K562 (cell line): Measurements from ENCODE around the gene CNBD2. TPM values are rescaled to one million over a fixed set of nuclear protein-coding genes. Genes with fewer than 3 reads are reported as not detected.

Source experiments
- CBX3 ChIP-seq, 2 experiments: IDR thresholded peaks; 1 replicate in 1 of 2; 2 replicates in 1 of 2; pipeline ENCODE4 v1.6.1; 2012; ENCODE audit warnings: inconsistent platforms in 2 of 2, low read length in 2 of 2, borderline replicate concordance in 1 of 2, control low read depth in 1 of 2
- CUX1 ChIP-seq: fragments of 200-800 bp; sonication (Bioruptor generic); IDR thresholded peaks from 2 replicates; pipeline ENCODE4 v1.6.1; 2016; ENCODE audit warnings: missing genetic modification characterization, missing compliant biosample characterization
- DIDO1 ChIP-seq: fragments of 450-650 bp; IDR thresholded peaks from 2 replicates; pipeline ENCODE4 v1.6.1; 2016; ENCODE audit warnings: low read depth, missing biosample characterization, missing genetic modification characterization
- KAT8 ChIP-seq: fragments of 450-650 bp; IDR thresholded peaks from 2 replicates; pipeline ENCODE4 v1.6.1; 2016; ENCODE audit warnings: low read depth, mild to moderate bottlenecking
- KDM1A ChIP-seq, 2 experiments: fragments of 450-650 bp; IDR thresholded peaks; 2 replicates each; pipeline ENCODE4 v1.6.1; 2016; ENCODE audit warnings: mild to moderate bottlenecking in 2 of 2
- MEF2A ChIP-seq: IDR thresholded peaks from 2 replicates; pipeline ENCODE4 v1.6.1; 2011; ENCODE audit warnings: low read depth, mild to moderate bottlenecking, low read length, moderate library complexity; ENCODE audit not compliant: control insufficient read depth
- NR2F6 ChIP-seq: fragments of 450-650 bp; formaldehyde crosslinking; IDR thresholded peaks from 2 replicates; pipeline ENCODE4 v1.4.0; 2020; ENCODE audit warnings: mild to moderate bottlenecking
- PHB2 ChIP-seq: fragments of 450-650 bp; IDR thresholded peaks from 2 replicates; pipeline ENCODE4 v1.6.1; 2017; ENCODE audit warnings: low read depth
- SRSF3 ChIP-seq: fragments of 200-400 bp; formaldehyde crosslinking; IDR thresholded peaks from 2 replicates; pipeline ENCODE4 v1.6.1; 2016; ENCODE audit warnings: mild to moderate bottlenecking, low read length, moderate library complexity; ENCODE audit not compliant: insufficient read depth
- ZC3H8 ChIP-seq: fragments of 450-650 bp; IDR thresholded peaks from 2 replicates; pipeline ENCODE4 v1.6.1; 2017
- ZFP36 ChIP-seq: fragments of 150-350 bp; IDR thresholded peaks from 2 replicates; pipeline ENCODE4 v1.6.1; 2018; ENCODE audit warnings: low read length, low read depth; ENCODE audit not compliant: partially characterized antibody
- ZNF12 ChIP-seq: sonication (generic); formaldehyde crosslinking; IDR thresholded peaks from 2 replicates; pipeline ENCODE4 v1.4.0; 2020; ENCODE audit warnings: mild to moderate bottlenecking, missing genetic modification reagents
- ZNF699 ChIP-seq: fragments of 250-450 bp; sonication (Bioruptor Pico); IDR thresholded peaks from 2 replicates; pipeline ENCODE4 v1.8.0; 2021; ENCODE audit warnings: mild to moderate bottlenecking, moderate library complexity; ENCODE audit not compliant: insufficient replicate concordance
- ZZZ3 ChIP-seq: fragments of 450-650 bp; IDR thresholded peaks from 2 replicates; pipeline ENCODE4 v1.6.1; 2016; ENCODE audit warnings: antibody characterized with exemption, mild to moderate bottlenecking, moderate library complexity
- polyA plus RNA-seq, 8 experiments: library from polyadenylated mRNA; depleted of rRNA in 4 of 8; stranded (reverse) in 5 of 8; unstranded in 3 of 8; fragments of >200 nt; fragmentation: Nextera tagmentation in 2 of 8; fragmentation: Illumina TruSeq in 1 of 8; extraction: Ambion mirVana in 2 of 8; extraction: Trizol in 1 of 8; gene quantifications; 2 replicates each; pipeline versions ENCODE4 v1.2.1 to v1.2.3, GENCODE V29; 2011 to 2014; ENCODE audit warnings: inconsistent platforms in 1 of 8, missing spikeins in 1 of 8
- total RNA-seq, 7 experiments: library from RNA; depleted of rRNA in 6 of 7; stranded (reverse); fragments of >200 nt in 6 of 7; fragmentation: Illumina TruSeq in 2 of 7; extraction: Trizol in 2 of 7; gene quantifications; 2 replicates each; pipeline versions ENCODE4 v1.2.1 to v1.2.3, GENCODE V29; 2011 to 2021; ENCODE audit warnings: low replicate concordance in 1 of 7
- TF ChIP-seq, protein P1 (sequence below): fragments of 250-450 bp; sonication (Bioruptor Pico); IDR thresholded peaks from 2 replicates; pipeline ENCODE4 v1.4.0; 2020
- TF ChIP-seq, protein P2 (sequence below), 2 experiments: fragments of 450-650 bp in 1 of 2; sonication (generic) in 1 of 2; formaldehyde crosslinking in 1 of 2; IDR thresholded peaks in 1 of 2; conservative IDR thresholded peaks in 1 of 2; 2 replicates each; pipeline versions ENCODE4 v1.6.1 to v1.8.1; 2016 to 2023; ENCODE audit warnings: mild to moderate bottlenecking in 2 of 2, moderate library complexity in 2 of 2, inconsistent platforms in 1 of 2, missing genetic modification reagents in 1 of 2
- TF ChIP-seq, protein P3 (sequence below), 3 experiments: fragments of 200-800 bp in 1 of 3; sonication (Bioruptor generic) in 1 of 3; sonication (generic) in 1 of 3; formaldehyde crosslinking in 1 of 3; IDR thresholded peaks; 2 replicates each; pipeline versions ENCODE4 v1.6.1 to v1.8.0; 2016 to 2022; ENCODE audit warnings: mild to moderate bottlenecking in 2 of 3, missing compliant biosample characterization in 2 of 3, missing genetic modification characterization in 2 of 3, missing genetic modification reagents in 1 of 3

Gene CNBD2
- total and polyA plus RNA-seq, 9 of the 15 experiments (the other 6 are each of a cell fraction or from before 2014, with no cell fraction given): 3.2 to 17.5 (median 5.3) TPM

DNA sequence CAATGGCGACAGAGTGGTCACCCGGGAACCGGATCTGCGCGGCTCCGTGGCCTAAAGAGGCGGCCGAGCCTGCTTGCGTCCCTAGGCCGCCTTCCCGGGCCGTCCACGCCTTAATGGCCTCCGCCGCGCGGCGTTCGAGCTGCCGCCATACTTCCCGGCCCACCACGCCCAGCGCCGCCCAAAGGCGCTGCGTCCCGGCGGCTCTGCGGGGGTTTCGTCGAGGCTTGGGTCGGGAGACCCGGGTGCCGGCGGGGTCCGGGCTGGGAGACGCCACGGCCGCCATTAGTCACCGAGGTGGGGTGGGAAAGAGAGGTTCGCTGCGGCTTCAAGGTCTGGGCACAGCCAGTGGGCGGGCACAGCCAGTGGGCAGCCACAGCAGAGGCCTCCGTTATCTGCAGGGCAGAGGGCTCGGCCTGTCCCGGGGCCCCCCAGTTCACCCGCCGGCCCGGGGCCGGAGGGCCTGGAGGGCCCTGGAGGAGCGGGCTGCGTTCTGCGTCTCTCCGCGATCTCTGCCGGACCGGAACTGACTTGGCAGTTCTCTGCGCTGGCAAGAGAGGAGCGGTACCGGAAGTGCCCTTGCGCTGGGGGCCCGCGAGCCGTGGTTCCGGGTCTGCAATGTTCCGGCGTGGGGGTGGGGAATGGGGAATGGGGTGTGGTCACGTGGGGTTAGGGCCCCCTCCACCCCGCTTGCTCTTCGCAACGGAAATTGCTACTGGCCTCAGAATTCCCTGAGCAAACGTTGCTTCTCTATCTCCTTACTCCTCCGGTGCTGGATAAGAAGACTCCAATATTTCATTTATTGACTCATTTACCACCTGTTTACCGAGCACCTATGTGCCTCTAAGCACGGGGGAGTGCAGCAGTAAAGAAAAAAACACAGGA is 82.3 kb downstream of the CNBD2 start (continued):
- TF ChIP-seq ZZZ3 (no peak), CUX1 (CRISPR knock-in tag) (no peak), ZC3H8 (no peak), CBX3 (IDR thresholded peaks at IDR 0.05; ENCODE audit: borderline replicate concordance in 1 of 2, low read length in 2 of 2) (0 out of 3 replicates have a peak, but pooled peaks of 1 of the 2 experiments have one; percentile 42), MEF2A (no peak), KAT8 (no peak), SRSF3 (0 out of 2 replicates have a peak, but pooled peaks have one; percentile 67), PHB2 (no peak), ZNF12 (CRISPR knock-in tag) (no peak), NR2F6 (no peak), ZNF699 (CRISPR knock-in tag) (no peak), ZFP36 (peak; percentile 24), KDM1A (IDR thresholded peaks at IDR 0.05) (no peak; a peak in 1 of 4 replicates), DIDO1 (tag) (peak; percentile 69; the same call in 1 of the 2 replicates)
- TF ChIP-seq, protein P1, sequence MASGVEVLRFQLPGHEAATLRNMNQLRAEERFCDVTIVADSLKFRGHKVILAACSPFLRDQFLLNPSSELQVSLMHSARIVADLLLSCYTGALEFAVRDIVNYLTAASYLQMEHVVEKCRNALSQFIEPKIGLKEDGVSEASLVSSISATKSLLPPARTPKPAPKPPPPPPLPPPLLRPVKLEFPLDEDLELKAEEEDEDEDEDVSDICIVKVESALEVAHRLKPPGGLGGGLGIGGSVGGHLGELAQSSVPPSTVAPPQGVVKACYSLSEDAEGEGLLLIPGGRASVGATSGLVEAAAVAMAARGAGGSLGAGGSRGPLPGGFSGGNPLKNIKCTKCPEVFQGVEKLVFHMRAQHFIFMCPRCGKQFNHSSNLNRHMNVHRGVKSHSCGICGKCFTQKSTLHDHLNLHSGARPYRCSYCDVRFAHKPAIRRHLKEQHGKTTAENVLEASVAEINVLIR (CRISPR knock-in tag): no peak
- TF ChIP-seq, protein P2, sequence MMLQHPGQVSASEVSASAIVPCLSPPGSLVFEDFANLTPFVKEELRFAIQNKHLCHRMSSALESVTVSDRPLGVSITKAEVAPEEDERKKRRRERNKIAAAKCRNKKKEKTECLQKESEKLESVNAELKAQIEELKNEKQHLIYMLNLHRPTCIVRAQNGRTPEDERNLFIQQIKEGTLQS (IDR thresholded peaks at IDR 0.05): peak; percentile 30; the same call in 1 of the 2 replicates
- TF ChIP-seq, protein P2 (CRISPR knock-in tag; conservative IDR thresholded peaks at IDR 0.05): no peak
- TF ChIP-seq, protein P3, sequence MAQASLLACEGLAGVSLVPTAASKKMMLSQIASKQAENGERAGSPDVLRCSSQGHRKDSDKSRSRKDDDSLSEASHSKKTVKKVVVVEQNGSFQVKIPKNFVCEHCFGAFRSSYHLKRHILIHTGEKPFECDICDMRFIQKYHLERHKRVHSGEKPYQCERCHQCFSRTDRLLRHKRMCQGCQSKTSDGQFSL (CRISPR knock-in tag; IDR thresholded peaks at IDR 0.05): peak; percentile 68; the same call in 1 of the 2 replicates
- TF ChIP-seq, protein P3 (tag; IDR thresholded peaks at IDR 0.05): peak in 1 of 2 experiments; percentile 70; a peak in 2 of 4 replicates
